NCI-H2107 (cell line): ENCODE measurements around the gene FAM149A.

Experiments used
- DNase-seq: peaks from one replicate; lab custom pipeline; 2025; lab: John Stamatoyannopoulos, UW

The FAM149A gene

DNA sequence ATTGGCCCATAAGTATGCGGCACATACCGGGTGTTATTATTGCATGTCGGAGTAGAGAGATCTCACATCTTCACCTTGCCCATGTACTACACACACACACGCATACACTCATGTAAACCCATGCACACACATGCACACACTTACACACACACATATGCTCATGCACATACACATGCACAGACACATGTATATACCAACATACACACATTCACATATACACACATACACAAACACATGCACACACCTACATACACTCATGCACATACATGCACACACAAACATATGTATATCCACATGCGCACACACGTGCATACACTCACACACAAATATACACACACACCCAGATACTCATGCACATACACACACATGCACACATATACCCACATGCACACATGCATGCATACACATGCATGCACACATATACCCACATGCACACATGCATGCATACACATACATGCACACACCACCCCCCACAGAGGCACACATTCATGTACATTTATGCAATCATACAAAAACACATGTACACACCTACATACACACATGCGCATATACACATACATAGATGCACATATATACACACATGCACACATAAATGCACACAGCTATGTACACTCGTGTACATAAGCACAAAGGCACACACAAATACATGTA lies 98.1 kb downstream of the FAM149A start:
- no peak for DNase-seq

GRCh38 chr4:186203406-186203805 lies 98.9 kb downstream of the FAM149A start:
- DNase-seq, result no peak

- DNase-seq, result no peak
Observed at GRCh38 chr4:186204103-186204559, 99.6 kb downstream of the FAM149A start.

GRCh38 chr4:186204686-186205085 lies 100.2 kb downstream of the FAM149A start:
- DNase-seq, result no peak

- no peak for DNase-seq
Observed at GRCh38 chr4:186205156-186205555, 100.7 kb downstream of the FAM149A start.

DNA sequence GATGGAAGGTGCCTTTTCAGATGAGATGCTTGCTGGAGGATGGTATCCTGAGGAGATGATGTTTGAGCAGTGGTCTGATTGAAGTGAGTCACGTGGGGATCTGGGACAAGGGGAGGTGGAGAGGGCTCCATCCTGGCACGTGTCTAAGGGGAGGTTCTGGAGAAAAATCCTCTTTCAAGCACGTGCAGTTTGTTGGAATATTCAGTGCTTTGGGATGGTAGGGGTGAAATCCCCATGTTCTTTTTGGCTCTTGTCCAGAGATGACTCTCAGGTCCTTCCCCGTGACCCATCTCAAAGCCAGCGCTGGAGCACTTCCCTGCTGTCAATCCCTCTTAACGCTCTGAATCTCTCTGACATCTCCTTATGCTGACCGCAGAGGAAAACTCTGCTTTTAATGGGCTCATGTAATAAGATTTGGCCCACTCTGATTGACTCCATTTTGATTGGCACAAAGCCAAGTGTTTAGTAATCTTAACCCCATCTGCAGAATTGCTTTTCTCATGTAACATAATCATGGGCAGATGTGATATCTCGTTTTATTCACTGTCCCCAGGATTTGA lies 112.0 kb downstream of the FAM149A start:
- no peak for DNase-seq

DNA sequence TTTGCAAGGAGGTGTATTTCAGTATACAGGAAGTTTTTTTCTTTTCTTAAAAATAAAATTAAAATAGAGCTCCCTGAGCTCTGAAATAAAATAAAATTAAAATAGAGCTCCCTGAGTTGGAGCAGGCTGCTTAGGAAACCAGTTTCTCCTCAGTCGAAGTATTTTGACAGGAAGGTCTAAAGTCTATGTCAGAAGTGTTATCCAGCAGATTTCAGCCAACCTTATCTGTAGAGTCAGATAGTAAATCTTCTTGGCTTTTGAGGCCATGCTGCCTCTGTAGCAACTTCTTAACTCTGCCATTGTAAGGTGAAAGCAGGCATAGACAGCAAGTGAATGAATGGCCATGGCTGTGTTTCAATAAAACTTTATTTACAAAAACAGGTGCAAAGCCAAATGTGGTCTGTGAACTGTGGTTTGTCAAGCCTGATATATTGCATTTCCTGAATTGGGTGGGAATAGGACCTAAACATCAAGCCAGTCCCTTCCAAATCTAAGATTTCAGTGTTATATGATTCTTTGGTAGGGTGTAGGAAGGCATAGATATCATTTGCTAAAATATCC lies 113.3 kb downstream of the FAM149A start:
- DNase-seq, result no peak

GRCh38 chr4:186221624-186222023 lies 117.1 kb downstream of the FAM149A start:
- DNase-seq, result no peak
